ENCODE results near the gene BCAS3. TPM values are rescaled to one million over a fixed set of nuclear protein-coding genes. Genes with fewer than 3 reads are reported as not detected.
"Not testable (repeated sequence)": the region's sequence is repeated elsewhere in the genome, so short reads cannot be mapped to it uniquely, and the experiment has no call there.

The BCAS3 gene
- total and polyA plus RNA-seq, 3 experiments from 2014 or later: 10.7 to 35.3 (median 13.5) TPM

- Histone ChIP-seq H3K27me3 (ENCODE audit: insufficient read depth, low read length, poor library complexity, severe bottlenecking) (no peaks in the 10 kb centered on the region), H3K27ac (ENCODE audit: low read depth, low read length) (no peak overlapping the region), H3K9me3 (ENCODE audit: low read length) (no peaks in the 10 kb centered on the region), H3K36me3 (ENCODE audit: insufficient read depth, low read length) (no peaks in the 10 kb centered on the region), H3K4me1 (ENCODE audit: insufficient read depth, low read length) (no peaks in the 10 kb centered on the region), H3K4me3 (ENCODE audit: low read length) (no peak overlapping the region)
- CTCF ChIA-PET: no interaction called here
- Mint-ChIP-seq H3K4me3 (no peak overlapping the region), H3K27ac (no peak overlapping the region), H3K4me1 (no peaks in the 10 kb centered on the region), H3K9me3 (no peaks in the 10 kb centered on the region), H3K36me3 (peaks cover 0 to 8% (median 4%) of the 10 kb centered on the region in 3 donors), H3K27me3 (no peaks in the 10 kb centered on the region)
- POLR2A ChIA-PET: no interaction called here
- DNase-seq: no peak
Measured at GRCh38 chr17:60933739-60934138, 256.1 kb downstream of the BCAS3 start.

GRCh38 chr17:60934723-60935122 is 257.1 kb downstream of the BCAS3 start:
- no peaks in the 10 kb centered on the region for H3K27me3 Mint-ChIP-seq
- ChIA-PET CTCF (no interaction called here), POLR2A (no interaction called here)
- no peak overlapping the region for H3K4me3 Mint-ChIP-seq
- Histone ChIP-seq H3K27ac (ENCODE audit: low read depth, low read length) (no peak overlapping the region), H3K27me3 (ENCODE audit: insufficient read depth, low read length, poor library complexity, severe bottlenecking) (no peaks in the 10 kb centered on the region), H3K4me3 (ENCODE audit: low read length) (no peak overlapping the region), H3K9me3 (ENCODE audit: low read length) (no peaks in the 10 kb centered on the region), H3K4me1 (ENCODE audit: insufficient read depth, low read length) (no peaks in the 10 kb centered on the region), H3K36me3 (ENCODE audit: insufficient read depth, low read length) (no peaks in the 10 kb centered on the region)
- no peak overlapping the region for H3K27ac Mint-ChIP-seq
- H3K36me3 Mint-ChIP-seq: peaks cover 2 to 8% (median 5%) of the 10 kb centered on the region in 3 donors
- no peaks in the 10 kb centered on the region for H3K4me1 Mint-ChIP-seq
- DNase-seq: no peak
- H3K9me3 Mint-ChIP-seq: no peaks in the 10 kb centered on the region

- POLR2A ChIA-PET; H3K4me1 Mint-ChIP-seq; H3K27me3 Mint-ChIP-seq; H3K9me3 ChIP-seq (ENCODE audit: low read length); H3K27ac Mint-ChIP-seq; H3K36me3 ChIP-seq (ENCODE audit: insufficient read depth, low read length); DNase-seq; H3K4me3 ChIP-seq (ENCODE audit: low read length); H3K36me3 Mint-ChIP-seq; H3K4me1 ChIP-seq (ENCODE audit: insufficient read depth, low read length); H3K9me3 Mint-ChIP-seq; H3K27ac ChIP-seq (ENCODE audit: low read depth, low read length); H3K4me3 Mint-ChIP-seq; H3K27me3 ChIP-seq (ENCODE audit: insufficient read depth, low read length, poor library complexity, severe bottlenecking); CTCF ChIA-PET: not testable (repeated sequence)
Measured at GRCh38 chr17:60935991-60936390, 258.3 kb downstream of the BCAS3 start.

DNA sequence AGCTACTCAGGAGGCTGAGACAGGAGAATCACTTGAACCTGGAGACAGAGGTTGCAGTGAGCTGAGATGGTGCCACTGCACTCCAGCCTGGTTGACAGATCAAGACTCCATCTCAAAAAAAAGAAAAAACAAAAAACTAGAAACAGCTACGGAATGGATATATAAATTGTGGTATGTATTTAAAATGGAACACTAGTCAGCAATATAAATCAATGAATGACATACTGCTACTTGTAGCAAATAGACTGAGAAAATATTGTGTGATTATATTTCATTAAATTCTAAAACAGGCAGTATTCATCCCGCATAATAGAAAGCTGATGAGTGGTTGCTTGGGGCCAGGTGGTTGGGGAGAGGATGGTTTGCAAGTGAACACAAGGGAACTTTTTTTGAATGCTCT is 261.7 kb downstream of the BCAS3 start:
- H3K27me3 Mint-ChIP-seq: no peaks in the 10 kb centered on the region
- H3K27me3 ChIP-seq (ENCODE audit: insufficient read depth, low read length, poor library complexity, severe bottlenecking): no peaks in the 10 kb centered on the region
- H3K27ac Mint-ChIP-seq: no peak overlapping the region
- no peaks in the 10 kb centered on the region for H3K4me1 Mint-ChIP-seq
- H3K4me1 ChIP-seq (ENCODE audit: insufficient read depth, low read length): no peaks in the 10 kb centered on the region
- peaks cover 2 to 8% (median 3%) of the 10 kb centered on the region in 3 donors for H3K36me3 Mint-ChIP-seq
- H3K4me3 Mint-ChIP-seq: no peak overlapping the region
- no peak overlapping the region for H3K4me3 ChIP-seq (ENCODE audit: low read length)
- no peaks in the 10 kb centered on the region for H3K9me3 ChIP-seq (ENCODE audit: low read length)
- CTCF ChIA-PET: no interaction called here
- H3K27ac ChIP-seq (ENCODE audit: low read depth, low read length): no peak overlapping the region
- DNase-seq: no peak
- no peaks in the 10 kb centered on the region for H3K9me3 Mint-ChIP-seq
- no peaks in the 10 kb centered on the region for H3K36me3 ChIP-seq (ENCODE audit: insufficient read depth, low read length)
- POLR2A ChIA-PET: no interaction called here

- Mint-ChIP-seq H3K27ac (no peak overlapping the region), H3K4me3 (no peak overlapping the region), H3K27me3 (no peaks in the 10 kb centered on the region), H3K9me3 (no peaks in the 10 kb centered on the region), H3K4me1 (no peaks in the 10 kb centered on the region), H3K36me3 (peaks cover 0 to 3% (median 2%) of the 10 kb centered on the region in 3 donors)
- Histone ChIP-seq H3K27me3 (ENCODE audit: insufficient read depth, low read length, poor library complexity, severe bottlenecking) (no peaks in the 10 kb centered on the region), H3K36me3 (ENCODE audit: insufficient read depth, low read length) (no peaks in the 10 kb centered on the region), H3K4me3 (ENCODE audit: low read length) (no peak overlapping the region), H3K27ac (ENCODE audit: low read depth, low read length) (no peak overlapping the region), H3K9me3 (ENCODE audit: low read length) (no peaks in the 10 kb centered on the region), H3K4me1 (ENCODE audit: insufficient read depth, low read length) (no peaks in the 10 kb centered on the region)
- ChIA-PET POLR2A (no interaction called here), CTCF (no interaction called here)
- no peak for DNase-seq
Measured at GRCh38 chr17:60941028-60941427, 263.4 kb downstream of the BCAS3 start.

DNA sequence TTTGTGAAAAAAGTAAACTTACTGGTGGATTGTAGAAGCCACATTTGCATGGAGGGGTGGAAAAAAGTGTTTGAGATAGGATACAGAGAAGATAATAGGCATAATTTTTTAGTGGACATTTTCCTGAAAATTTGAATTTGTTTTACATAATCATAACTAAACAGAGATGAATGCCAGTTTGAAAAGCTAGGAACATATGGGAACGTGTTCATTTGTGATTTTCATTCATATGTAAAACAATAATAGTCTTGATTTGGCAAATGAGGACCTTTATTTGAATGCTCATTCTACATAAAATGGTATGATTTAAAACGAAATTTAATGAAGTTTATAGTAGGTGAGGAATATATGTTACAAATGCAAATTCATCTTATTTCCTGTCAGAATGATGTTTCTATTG is 263.9 kb downstream of the BCAS3 start:
- CTCF ChIA-PET: no interaction called here
- no peak overlapping the region for H3K4me3 ChIP-seq (ENCODE audit: low read length)
- Mint-ChIP-seq H3K9me3 (no peaks in the 10 kb centered on the region), H3K4me3 (no peak overlapping the region), H3K36me3 (peaks cover 0 to 5% (median 4%) of the 10 kb centered on the region in 3 donors), H3K4me1 (no peaks in the 10 kb centered on the region), H3K27ac (no peak overlapping the region), H3K27me3 (no peaks in the 10 kb centered on the region)
- no peak overlapping the region for H3K27ac ChIP-seq (ENCODE audit: low read depth, low read length)
- no peaks in the 10 kb centered on the region for H3K9me3 ChIP-seq (ENCODE audit: low read length)
- DNase-seq: no peak
- H3K27me3 ChIP-seq (ENCODE audit: insufficient read depth, low read length, poor library complexity, severe bottlenecking): no peaks in the 10 kb centered on the region
- no peaks in the 10 kb centered on the region for H3K36me3 ChIP-seq (ENCODE audit: insufficient read depth, low read length)
- no peaks in the 10 kb centered on the region for H3K4me1 ChIP-seq (ENCODE audit: insufficient read depth, low read length)
- POLR2A ChIA-PET: no interaction called here

DNA sequence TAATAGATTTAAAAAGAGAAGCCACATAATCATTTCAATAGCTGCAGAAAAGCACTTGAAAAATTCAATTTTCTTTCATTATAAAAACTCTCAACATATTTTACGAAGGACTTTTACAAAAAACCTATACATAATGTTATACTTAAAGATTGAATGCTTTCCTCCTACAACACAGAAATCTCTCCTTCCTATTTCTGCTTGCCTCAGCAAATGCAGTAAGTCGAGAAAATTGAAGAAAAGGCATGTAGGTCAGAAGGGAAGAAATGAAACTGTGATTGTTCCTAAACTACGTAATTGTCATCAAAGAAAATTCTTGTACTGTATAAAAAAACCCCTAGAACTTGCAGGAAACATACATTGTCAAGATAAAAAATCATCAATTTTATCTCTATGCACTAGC is 267.1 kb downstream of the BCAS3 start:
- H3K4me3 ChIP-seq (ENCODE audit: low read length): no peak overlapping the region
- H3K4me1 Mint-ChIP-seq: no peaks in the 10 kb centered on the region
- H3K4me3 Mint-ChIP-seq: no peak overlapping the region
- H3K9me3 Mint-ChIP-seq: no peaks in the 10 kb centered on the region
- H3K9me3 ChIP-seq (ENCODE audit: low read length): no peaks in the 10 kb centered on the region
- H3K27me3 ChIP-seq (ENCODE audit: insufficient read depth, low read length, poor library complexity, severe bottlenecking): no peaks in the 10 kb centered on the region
- ChIA-PET CTCF (no interaction called here), POLR2A (no interaction called here)
- no peaks in the 10 kb centered on the region for H3K27me3 Mint-ChIP-seq
- H3K36me3 ChIP-seq (ENCODE audit: insufficient read depth, low read length): no peaks in the 10 kb centered on the region
- DNase-seq: no peak
- peaks cover 3 to 12% (median 6%) of the 10 kb centered on the region in 3 donors for H3K36me3 Mint-ChIP-seq
- no peaks in the 10 kb centered on the region for H3K4me1 ChIP-seq (ENCODE audit: insufficient read depth, low read length)
- H3K27ac ChIP-seq (ENCODE audit: low read depth, low read length): no peak overlapping the region
- no peak overlapping the region for H3K27ac Mint-ChIP-seq

DNA sequence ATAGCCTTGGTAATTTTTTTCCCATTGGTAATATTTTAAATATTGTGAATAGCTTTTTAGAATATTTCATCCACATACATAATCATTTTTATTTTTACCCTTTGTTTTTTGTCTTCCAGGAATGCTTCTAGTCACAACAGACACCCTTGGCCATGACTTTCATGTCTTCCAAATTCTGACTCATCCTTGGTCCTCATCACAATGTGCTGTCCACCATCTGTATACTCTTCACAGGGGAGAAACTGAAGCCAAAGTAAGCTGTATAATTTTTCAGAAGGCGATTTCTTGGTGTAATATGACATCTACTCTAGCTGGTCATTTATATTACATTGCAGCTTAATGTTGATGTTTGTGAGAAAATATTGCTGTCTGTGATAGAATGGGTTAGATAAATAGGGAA is 269.4 kb downstream of the BCAS3 start:
- no peak for DNase-seq
- ChIA-PET POLR2A (no interaction called here), CTCF (no interaction called here)
- H3K4me1 Mint-ChIP-seq: no peaks in the 10 kb centered on the region
- H3K27me3 Mint-ChIP-seq: no peaks in the 10 kb centered on the region
- Histone ChIP-seq H3K27me3 (ENCODE audit: insufficient read depth, low read length, poor library complexity, severe bottlenecking) (no peaks in the 10 kb centered on the region), H3K4me3 (ENCODE audit: low read length) (no peak overlapping the region), H3K4me1 (ENCODE audit: insufficient read depth, low read length) (no peaks in the 10 kb centered on the region), H3K36me3 (ENCODE audit: insufficient read depth, low read length) (no peaks in the 10 kb centered on the region), H3K9me3 (ENCODE audit: low read length) (no peaks in the 10 kb centered on the region), H3K27ac (ENCODE audit: low read depth, low read length) (no peak overlapping the region)
- no peak overlapping the region for H3K4me3 Mint-ChIP-seq
- no peaks in the 10 kb centered on the region for H3K9me3 Mint-ChIP-seq
- H3K36me3 Mint-ChIP-seq: peaks cover 3 to 14% (median 6%) of the 10 kb centered on the region in 3 donors
- H3K27ac Mint-ChIP-seq: no peak overlapping the region

- ChIA-PET POLR2A (no interaction called here), CTCF (no interaction called here)
Measured at GRCh38 chr17:60947543-60947942, 269.9 kb downstream of the BCAS3 start.

More at GRCh38 chr17:60947543-60947942, 269.9 kb downstream of the BCAS3 start:
- Histone ChIP-seq H3K4me3 (ENCODE audit: low read length) (no peak overlapping the region), H3K36me3 (ENCODE audit: insufficient read depth, low read length) (no peaks in the 10 kb centered on the region), H3K27me3 (ENCODE audit: insufficient read depth, low read length, poor library complexity, severe bottlenecking) (no peaks in the 10 kb centered on the region), H3K27ac (ENCODE audit: low read depth, low read length) (no peak overlapping the region), H3K4me1 (ENCODE audit: insufficient read depth, low read length) (no peaks in the 10 kb centered on the region), H3K9me3 (ENCODE audit: low read length) (no peaks in the 10 kb centered on the region)
- H3K36me3 Mint-ChIP-seq: peaks cover 5 to 14% (median 6%) of the 10 kb centered on the region in 3 donors
- H3K27ac Mint-ChIP-seq: no peak overlapping the region
- no peak for DNase-seq
- H3K9me3 Mint-ChIP-seq: peaks cover 0 to under 1% (median 0%) of the 10 kb centered on the region in 5 donors
- H3K27me3 Mint-ChIP-seq: peaks cover 0 to 1% of the 10 kb centered on the region in 2 donors
- H3K4me3 Mint-ChIP-seq: no peak overlapping the region
- no peaks in the 10 kb centered on the region for H3K4me1 Mint-ChIP-seq
